OCI-LY1 (cell line): ENCODE measurements around the gene ANKRD35.

Experiments
- H2AFZ ChIP-seq: fragments of 200-600 bp; sonication (generic), shearing (Covaris generic); 2 replicates; pipeline ENCODE4 v1.6.0; 2014; ENCODE audit warnings: antibody characterized with exemption, mild to moderate bottlenecking, low read length
- H3F3A ChIP-seq: fragments of 200-600 bp; sonication (generic), shearing (Covaris generic); 2 replicates; pipeline ENCODE4 v1.6.0; 2014; ENCODE audit warnings: mild to moderate bottlenecking, antibody characterized with exemption, low read length, moderate library complexity; ENCODE audit not compliant: insufficient read depth
- H3K27ac ChIP-seq: fragments of 200-600 bp; sonication (generic); 2 replicates; pipeline ENCODE4 v1.5.1; 2014; ENCODE audit warnings: low read length, mixed run types, mild to moderate bottlenecking, low read depth; ENCODE audit not compliant: poor library complexity, severe bottlenecking
- H3K27me3 ChIP-seq: fragments of 200-600 bp; sonication (generic); 2 replicates; pipeline ENCODE4 v1.6.0; 2014; ENCODE audit warnings: antibody characterized with exemption, mild to moderate bottlenecking, low read length, moderate library complexity; ENCODE audit not compliant: insufficient read depth
- H3K36me3 ChIP-seq: fragments of 200-600 bp; sonication (generic); 2 replicates; pipeline ENCODE4 v1.6.1; 2014; ENCODE audit warnings: mild to moderate bottlenecking, antibody characterized with exemption, low read length, moderate library complexity, mixed read lengths; ENCODE audit not compliant: insufficient read depth
- H3K4me1 ChIP-seq: fragments of 200-600 bp; sonication (generic); 2 replicates; pipeline ENCODE4 v1.5.1; 2014; ENCODE audit warnings: mild to moderate bottlenecking, low read length, moderate library complexity; ENCODE audit not compliant: insufficient read depth, severe bottlenecking
- H3K4me2 ChIP-seq: fragments of 200-600 bp; sonication (generic), shearing (Covaris generic); 2 replicates; pipeline ENCODE4 v1.6.1; 2014; ENCODE audit warnings: low read length
- H3K4me3 ChIP-seq: fragments of 200-600 bp; sonication (generic); 2 replicates; pipeline ENCODE4 v1.5.1; 2014; ENCODE audit warnings: low read length, low read depth, mild to moderate bottlenecking, mixed read lengths; ENCODE audit not compliant: poor library complexity, severe bottlenecking
- H3K79me2 ChIP-seq: fragments of 200-600 bp; shearing (Covaris generic); 2 replicates; pipeline ENCODE4 v1.6.1; 2016; ENCODE audit warnings: mixed run types, low read length, mixed read lengths; ENCODE audit not compliant: insufficient read depth
- H3K9ac ChIP-seq: fragments of 200-600 bp; sonication (generic), shearing (Covaris generic); 2 replicates; pipeline ENCODE4 v1.6.1; 2014; ENCODE audit warnings: mild to moderate bottlenecking, low read length, mixed read lengths
- H3K9me2 ChIP-seq: fragments of 200-600 bp; sonication (generic), shearing (Covaris generic); 2 replicates; pipeline ENCODE4 v1.6.1; 2014; ENCODE audit warnings: low read depth, mild to moderate bottlenecking, low read length, mixed read lengths
- H3K9me3 ChIP-seq: fragments of 200-600 bp; shearing (Covaris generic); 2 replicates; pipeline ENCODE4 v1.6.1; 2014; ENCODE audit warnings: low read length, mixed read lengths
- H4K20me1 ChIP-seq: fragments of 200-600 bp; sonication (generic), shearing (Covaris generic); 2 replicates; pipeline ENCODE4 v1.6.0; 2016; ENCODE audit warnings: mild to moderate bottlenecking, low read length; ENCODE audit not compliant: insufficient read depth
- CTCF ChIP-seq: fragments of 200-600 bp; sonication (generic), shearing (Covaris generic); IDR thresholded peaks from 2 replicates; pipeline ENCODE4 v1.5.1; 2017; ENCODE audit warnings: mild to moderate bottlenecking, antibody characterized with exemption, low read length, moderate library complexity, mixed read lengths
- EZH2 ChIP-seq: fragments of 200-600 bp; sonication (generic), shearing (Covaris generic); IDR thresholded peaks from 2 replicates; pipeline ENCODE4 v1.8.0; 2017; ENCODE audit warnings: borderline replicate concordance, mixed run types, mild to moderate bottlenecking, antibody characterized with exemption, low read length, moderate library complexity, mixed read lengths

ANKRD35 gene

GRCh38 chr1:145886390-145886789 lies 724 bp upstream of the ANKRD35 start:
- H3K79me2 ChIP-seq: no peaks in the 10 kb centered on the region
- H3K27ac ChIP-seq: no peak overlapping the region
- no peak overlapping the region; the same call in 1 of the 2 replicates for H3K9ac ChIP-seq
- no peaks in the 10 kb centered on the region for H3K9me2 ChIP-seq
- no peaks in the 10 kb centered on the region for H3K9me3 ChIP-seq
- H2AFZ ChIP-seq: no peak overlapping the region
- H3F3A ChIP-seq: no peaks in the 10 kb centered on the region
- peak overlapping the region; percentile 63 for H3K4me3 ChIP-seq
- H3K27me3 ChIP-seq: peaks cover 19% of the 10 kb centered on the region; the same call in 1 of the 2 replicates
- no peaks in the 10 kb centered on the region for H3K36me3 ChIP-seq
- H3K4me1 ChIP-seq: peaks cover 7% of the 10 kb centered on the region
- H3K4me2 ChIP-seq: peak overlapping the region; percentile 75
- TF ChIP-seq EZH2 (no peak), CTCF (no peak)
- H4K20me1 ChIP-seq: no peaks in the 10 kb centered on the region

DNA sequence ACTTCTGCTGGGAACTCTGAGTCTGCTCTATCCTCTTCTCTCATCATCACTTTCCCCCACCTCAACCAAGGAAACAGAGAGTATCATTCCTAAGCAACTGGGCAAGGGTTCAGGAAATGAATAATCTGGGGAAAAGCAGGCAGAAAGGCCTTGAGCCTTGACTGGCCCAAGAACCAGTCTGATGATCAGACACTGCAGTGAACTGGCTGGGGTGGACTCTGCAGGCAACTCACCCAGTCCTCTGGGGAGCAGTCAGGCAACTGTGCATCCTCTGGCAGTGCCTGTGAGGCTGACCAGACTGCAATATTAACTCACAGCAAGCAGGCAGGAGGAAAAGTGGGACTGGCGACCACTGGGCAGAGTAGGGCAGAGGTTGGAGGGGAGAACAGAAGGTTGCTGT lies 991 bp downstream of the ANKRD35 start:
- H3K9me2 ChIP-seq: no peaks in the 10 kb centered on the region
- H4K20me1 ChIP-seq: no peaks in the 10 kb centered on the region
- H3K4me3 ChIP-seq: no peak overlapping the region
- H3K9ac ChIP-seq: no peak overlapping the region
- H3K27me3 ChIP-seq: peaks cover 19% of the 10 kb centered on the region; the same call in 1 of the 2 replicates
- H3K36me3 ChIP-seq: no peaks in the 10 kb centered on the region
- H3K4me1 ChIP-seq: peaks cover 7% of the 10 kb centered on the region
- TF ChIP-seq CTCF (no peak), EZH2 (no peak)
- no peaks in the 10 kb centered on the region for H3K79me2 ChIP-seq
- H3F3A ChIP-seq: no peaks in the 10 kb centered on the region
- H3K4me2 ChIP-seq: no peak overlapping the region
- no peak overlapping the region for H2AFZ ChIP-seq
- H3K27ac ChIP-seq: no peak overlapping the region
- H3K9me3 ChIP-seq: no peaks in the 10 kb centered on the region

DNA sequence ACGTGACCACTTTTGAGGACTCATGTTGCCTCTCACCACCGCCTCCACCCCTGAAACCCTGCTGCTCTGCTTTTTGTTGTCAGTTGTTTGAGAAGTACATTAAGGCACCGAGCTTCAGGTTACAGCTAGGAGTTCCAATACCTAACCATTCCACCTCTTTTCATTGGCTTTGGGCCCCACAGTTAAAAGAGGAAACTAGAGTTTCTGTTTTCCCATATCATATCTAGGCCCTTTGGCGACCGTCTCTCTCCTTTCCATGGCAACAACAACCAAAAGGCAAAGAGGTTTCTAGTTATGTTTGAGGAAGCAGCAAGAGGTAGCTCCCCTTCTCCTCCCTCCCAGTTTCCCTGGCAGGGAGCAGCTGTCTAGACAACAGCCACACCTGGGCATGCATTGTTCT lies 5.9 kb downstream of the ANKRD35 start:
- Histone ChIP-seq H3K79me2 (no peaks in the 10 kb centered on the region), H3K4me1 (no peaks in the 10 kb centered on the region), H3K4me2 (no peak overlapping the region), H3K36me3 (no peaks in the 10 kb centered on the region), H3K4me3 (no peak overlapping the region), H3K27ac (no peak overlapping the region), H2AFZ (no peak overlapping the region), H3K9me3 (no peaks in the 10 kb centered on the region), H3F3A (no peaks in the 10 kb centered on the region), H3K27me3 (peaks cover 14% of the 10 kb centered on the region; the same call in 1 of the 2 replicates), H3K9me2 (no peaks in the 10 kb centered on the region), H4K20me1 (no peaks in the 10 kb centered on the region), H3K9ac (no peak overlapping the region)
- no peak for TF ChIP-seq CTCF
- no peak for TF ChIP-seq EZH2
